Stimulated activated CD4-positive, alpha-beta T cell treated with anti-CD3 and anti-CD28 coated beads, Interleukin-12 subunit alpha, Interleukin-12 subunit beta, amount 100 ng/mL, for 4 hours (primary cell): ENCODE results near the gene BIN2.

ENCODE experiments used
- DNase-seq: peaks from one replicate; pipeline ENCODE4 v3.0.0-alpha.2; 2020

The BIN2 gene

GRCh38 chr12:51323966-51324895 is at the start of gene BIN2:
BIN2 (minus strand) TSS chr12:51324174; CDS start chr12:51324102, 72 bp downstream.
- peak; percentile 61 for DNase-seq

- no peak for DNase-seq
Measured at GRCh38 chr12:51373187-51373586, 49.2 kb upstream of the BIN2 start.

- DNase-seq = no peak
Measured at GRCh38 chr12:51372021-51372420, 48.0 kb upstream of the BIN2 start.

- no peak for DNase-seq
Measured at GRCh38 chr12:51371295-51371953, 47.5 kb upstream of the BIN2 start.

GRCh38 chr12:51370667-51371066 is 46.7 kb upstream of the BIN2 start:
- DNase-seq = no peak

GRCh38 chr12:51369581-51369980 is 45.6 kb upstream of the BIN2 start:
- no peak for DNase-seq

- peak; percentile 64 for DNase-seq
Measured at GRCh38 chr12:51368640-51369517, 44.9 kb upstream of the BIN2 start.

GRCh38 chr12:51365276-51365675 is 41.3 kb upstream of the BIN2 start:
- no peak for DNase-seq

- DNase-seq = no peak
Measured at GRCh38 chr12:51364001-51364400, 40.0 kb upstream of the BIN2 start.

- DNase-seq = no peak
Measured at GRCh38 chr12:51362747-51363342, 38.9 kb upstream of the BIN2 start.

- DNase-seq = no peak
Measured at GRCh38 chr12:51362307-51362706, 38.3 kb upstream of the BIN2 start.

- no peak for DNase-seq
Measured at GRCh38 chr12:51361161-51362016, 37.4 kb upstream of the BIN2 start.

- no peak for DNase-seq
Measured at GRCh38 chr12:51360315-51360714, 36.3 kb upstream of the BIN2 start.

GRCh38 chr12:51359851-51360250 is 35.9 kb upstream of the BIN2 start:
- no peak for DNase-seq

GRCh38 chr12:51358496-51358895 is 34.5 kb upstream of the BIN2 start:
- DNase-seq = no peak

GRCh38 chr12:51357374-51358047 is 33.5 kb upstream of the BIN2 start:
- no peak for DNase-seq

- no peak for DNase-seq
Measured at GRCh38 chr12:51351913-51352532, 28.0 kb upstream of the BIN2 start.

- no peak for DNase-seq
Measured at GRCh38 chr12:51349026-51349425, 25.1 kb upstream of the BIN2 start.

- DNase-seq = no peak
Measured at GRCh38 chr12:51348116-51348515, 24.1 kb upstream of the BIN2 start.

- no peak for DNase-seq
Measured at GRCh38 chr12:51346581-51346980, 22.6 kb upstream of the BIN2 start, which contains the start of gene CELA1. CELA1 (minus strand) TSS chr12:51346679; CDS start chr12:51346638, 41 bp downstream.

- DNase-seq = no peak
Measured at GRCh38 chr12:51345681-51346080, 21.7 kb upstream of the BIN2 start.
